GM18951 (cell line): ENCODE results near the gene CREBZF.
A peak's percentile ranks its signal among the peaks of the same experiment; 100 is the strongest.

Source experiments
- POLR2A ChIP-seq: IDR thresholded peaks from 4 replicates; pipeline ENCODE4 v1.6.1; 2011; ENCODE audit warnings: mild to moderate bottlenecking; ENCODE audit not compliant: insufficient read length, insufficient read depth; ENCODE audit errors: extremely low read depth
- in situ Hi-C: fragments of 300-500 bp; cut with MboI; formaldehyde crosslinking; loops from one replicate; pipeline ENCODE4 v1.12.0; 2022; ENCODE audit warnings: low sequenced_read_pairs, mixed read lengths, inconsistent platforms; ENCODE audit not compliant: unreplicated experiment

CREBZF gene, protein sequence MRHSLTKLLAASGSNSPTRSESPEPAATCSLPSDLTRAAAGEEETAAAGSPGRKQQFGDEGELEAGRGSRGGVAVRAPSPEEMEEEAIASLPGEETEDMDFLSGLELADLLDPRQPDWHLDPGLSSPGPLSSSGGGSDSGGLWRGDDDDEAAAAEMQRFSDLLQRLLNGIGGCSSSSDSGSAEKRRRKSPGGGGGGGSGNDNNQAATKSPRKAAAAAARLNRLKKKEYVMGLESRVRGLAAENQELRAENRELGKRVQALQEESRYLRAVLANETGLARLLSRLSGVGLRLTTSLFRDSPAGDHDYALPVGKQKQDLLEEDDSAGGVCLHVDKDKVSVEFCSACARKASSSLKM

DNA sequence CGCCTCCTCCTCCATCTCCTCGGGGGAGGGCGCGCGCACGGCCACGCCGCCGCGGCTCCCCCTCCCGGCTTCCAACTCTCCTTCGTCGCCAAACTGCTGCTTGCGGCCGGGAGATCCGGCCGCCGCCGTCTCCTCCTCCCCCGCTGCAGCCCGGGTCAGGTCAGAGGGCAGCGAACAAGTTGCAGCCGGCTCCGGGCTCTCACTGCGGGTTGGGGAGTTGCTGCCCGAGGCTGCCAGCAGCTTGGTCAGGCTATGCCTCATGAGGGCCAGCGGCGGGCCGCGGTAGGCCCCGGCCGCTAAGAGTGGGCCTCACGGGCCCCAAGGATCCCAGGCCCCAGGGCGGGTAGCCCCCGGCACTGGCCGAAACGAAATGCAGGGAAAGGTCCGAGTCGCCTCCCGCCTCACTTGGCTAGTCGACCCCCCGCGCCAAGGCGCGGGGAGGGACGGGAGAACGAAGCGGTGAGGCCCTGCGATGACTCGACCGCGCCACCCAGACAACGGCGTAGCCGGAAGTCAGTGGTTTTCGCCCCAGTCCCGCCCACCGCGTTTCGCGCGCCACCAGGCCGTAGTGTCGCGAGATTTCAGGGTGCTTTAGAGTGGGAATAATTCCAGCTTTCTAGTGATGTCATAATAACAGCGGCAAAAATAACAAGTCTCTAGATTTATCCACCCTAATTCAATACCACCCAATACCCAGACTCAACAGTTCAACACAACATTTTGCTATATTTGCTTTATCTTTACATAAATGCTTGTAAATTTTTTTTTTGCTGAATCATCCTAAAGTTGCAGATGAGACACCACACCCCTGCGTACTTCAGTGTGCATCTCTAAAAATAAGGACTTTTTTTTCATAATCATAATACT is at the start of gene CREBZF:
CREBZF (minus strand) TSS at position 515 of the 867 bp plus-strand sequence; CDS start at position 261, 254 bp downstream.
- in situ Hi-C loops = no loop called here
- TF ChIP-seq POLR2A = peak; percentile 94

DNA sequence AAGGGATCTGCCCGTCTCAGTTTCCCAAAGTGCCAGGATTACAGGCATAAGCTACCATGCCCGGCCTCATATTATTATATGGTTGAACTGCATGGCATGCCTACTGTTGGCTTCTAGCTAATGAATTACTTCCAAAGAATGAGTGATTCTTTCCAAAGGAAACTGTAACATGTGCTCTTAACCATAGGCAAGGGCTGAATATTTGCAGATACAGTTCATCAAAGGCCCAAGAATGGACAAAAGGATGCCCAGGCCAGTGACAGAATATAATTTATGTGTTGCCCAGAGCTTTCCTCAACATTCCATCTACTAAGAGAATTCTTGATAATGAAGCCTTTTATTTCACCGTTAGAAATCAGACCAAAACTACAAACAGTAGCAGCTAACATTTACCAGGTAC is 48.0 kb upstream of the CREBZF start:
- no peak for TF ChIP-seq POLR2A
- in situ Hi-C loops = no loop called here

DNA sequence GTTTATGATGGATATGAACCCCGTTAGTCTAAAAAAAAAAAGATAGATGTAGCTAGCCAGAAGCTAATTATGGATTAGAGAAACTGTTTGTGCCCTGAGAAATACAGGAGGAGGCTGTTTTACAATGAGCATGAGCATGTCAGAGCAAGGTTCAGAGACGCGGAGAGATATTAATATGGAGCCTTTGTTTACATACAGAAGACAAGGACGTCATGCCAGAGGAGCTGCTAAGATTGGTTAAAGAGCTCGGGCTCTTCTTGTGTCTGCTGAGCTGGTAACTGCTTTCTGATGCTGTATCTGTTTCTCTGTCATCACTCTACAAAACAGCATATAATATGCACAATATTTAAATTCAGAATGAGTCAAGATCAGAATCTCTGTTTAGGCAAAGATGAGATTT is 46.0 kb upstream of the CREBZF start:
- in situ Hi-C loops = no loop called here
- no peak for TF ChIP-seq POLR2A

DNA sequence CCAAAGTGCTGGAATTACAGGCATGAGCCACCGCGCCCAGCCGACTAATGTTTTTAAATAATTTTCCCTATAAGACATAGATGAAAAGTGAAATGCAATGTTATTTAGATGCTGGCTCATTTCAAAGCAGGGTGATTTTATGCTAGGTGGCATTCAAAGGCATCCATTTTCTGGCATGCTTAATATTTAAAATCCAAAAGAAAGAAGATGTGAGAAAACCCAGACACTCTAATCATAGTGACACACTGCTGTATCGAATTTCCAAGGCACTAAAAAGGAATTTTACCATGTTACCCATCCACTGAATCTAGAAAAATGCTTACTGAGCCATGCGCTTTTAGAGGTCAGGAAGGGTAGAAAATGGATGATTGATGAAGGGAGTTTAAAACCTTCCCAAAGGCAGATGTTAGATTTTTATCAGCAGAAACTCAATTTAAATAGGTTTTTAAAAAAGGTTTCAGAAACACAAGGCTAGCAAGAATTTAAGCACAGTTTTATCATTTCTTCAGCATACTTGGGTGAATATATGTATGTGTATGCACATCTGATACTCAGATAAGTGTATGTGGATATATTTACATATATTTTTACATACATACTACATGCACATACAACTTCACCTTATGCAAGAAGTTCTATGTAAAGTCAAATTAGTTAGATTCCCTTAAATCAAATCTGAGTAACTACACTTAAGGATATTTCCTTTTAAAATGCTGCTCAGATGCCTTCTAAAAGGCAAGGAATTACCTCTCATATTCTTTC is 45.2 kb upstream of the CREBZF start:
- in situ Hi-C loops = no loop called here
- no peak for TF ChIP-seq POLR2A

DNA sequence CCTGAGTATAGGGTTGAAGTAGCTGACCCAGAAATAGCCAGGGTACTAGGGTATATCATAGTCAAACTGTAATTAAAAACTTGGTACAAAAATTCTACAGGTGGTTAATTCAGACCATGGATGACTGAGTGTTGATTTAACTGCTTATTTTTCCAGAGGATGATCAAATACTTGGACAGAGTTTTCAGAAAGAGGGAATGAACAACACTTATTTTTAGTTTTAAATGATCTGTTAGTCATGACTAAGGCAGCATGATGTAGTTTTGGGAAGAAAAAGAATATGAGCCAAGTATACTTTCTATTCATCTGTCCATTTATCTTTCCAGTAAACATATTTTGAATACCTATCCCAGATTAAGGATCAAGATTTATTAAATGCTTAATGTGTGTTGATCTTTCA is 40.9 kb upstream of the CREBZF start:
- no peak for TF ChIP-seq POLR2A
- in situ Hi-C loops = no loop called here

DNA sequence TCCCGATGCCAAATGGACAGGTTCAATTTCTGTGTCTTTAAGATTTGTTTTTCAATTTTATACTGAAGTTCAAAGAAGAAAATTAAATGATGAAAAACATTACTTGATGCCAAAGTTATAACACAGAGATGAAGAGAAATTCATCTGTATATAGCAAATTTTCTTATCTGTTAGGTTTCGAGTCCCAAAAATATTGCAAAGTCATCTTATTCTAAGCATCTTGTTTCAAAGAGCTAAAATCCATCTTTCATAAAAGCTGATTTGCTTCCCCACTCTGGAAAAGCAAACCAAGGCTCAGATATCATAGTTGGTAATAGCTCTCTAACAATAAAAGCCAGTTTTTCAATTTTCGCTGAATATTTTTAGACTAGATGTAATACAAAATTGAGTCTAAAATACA is 40.0 kb upstream of the CREBZF start:
- in situ Hi-C loops = no loop called here

DNA sequence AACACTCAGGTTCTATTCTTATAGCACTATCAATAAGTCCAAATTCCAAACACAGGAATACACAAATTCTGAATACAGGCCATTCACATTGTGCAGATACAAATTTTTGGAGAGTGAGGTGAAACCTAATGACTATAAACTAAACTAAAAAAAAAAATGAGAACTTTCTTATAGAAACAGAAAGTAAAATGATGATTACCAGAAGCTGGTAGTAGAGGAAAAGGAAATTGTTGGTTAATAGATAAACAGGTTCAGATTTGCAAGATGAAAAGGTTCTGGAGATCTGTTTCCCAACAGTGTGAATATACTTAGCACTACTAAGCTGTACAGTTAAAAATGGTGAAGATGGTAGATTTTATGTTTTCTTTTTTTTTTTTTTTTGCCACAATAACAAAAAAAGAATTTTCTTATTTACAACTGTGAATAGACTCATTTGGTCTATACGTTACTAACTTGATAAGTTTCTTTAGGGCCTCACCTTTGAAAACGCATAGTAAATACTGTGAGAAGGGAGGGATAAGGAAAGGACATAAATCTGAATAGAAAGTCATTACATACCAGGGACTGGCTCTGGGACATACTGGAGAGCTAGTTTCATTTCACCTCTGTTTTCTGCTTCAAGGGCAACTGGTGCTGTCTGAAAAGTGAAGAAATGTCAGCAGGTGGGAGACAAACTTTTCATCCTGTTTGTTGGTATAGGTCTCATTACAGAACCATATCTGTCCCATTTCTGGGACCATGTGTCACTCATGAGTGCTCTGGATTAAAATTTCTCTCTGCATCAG is 35.2 kb upstream of the CREBZF start:
- in situ Hi-C loops = no loop called here
- no peak for TF ChIP-seq POLR2A

More for the DNA sequence above, 40.0 kb upstream of the CREBZF start:
- no peak for TF ChIP-seq POLR2A

DNA sequence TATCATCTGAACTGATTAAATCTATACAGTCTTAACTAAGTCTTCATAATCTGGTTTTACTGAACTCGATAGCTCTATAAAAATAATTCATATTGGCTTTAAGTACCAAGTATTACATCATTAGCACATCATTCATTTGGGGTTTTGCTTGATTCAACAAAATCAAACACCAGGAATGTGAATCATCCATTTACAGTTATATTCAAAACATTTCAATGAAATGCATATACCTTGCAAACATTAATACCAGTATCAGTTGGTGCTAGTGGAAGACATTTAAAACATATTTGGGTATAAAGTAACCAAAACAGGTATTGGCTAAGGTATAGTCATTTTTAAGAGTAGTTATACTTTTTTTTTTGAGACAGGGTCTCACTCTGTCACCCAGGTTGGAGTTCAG is 33.3 kb upstream of the CREBZF start:
- TF ChIP-seq POLR2A = no peak
- in situ Hi-C loops = no loop called here

DNA sequence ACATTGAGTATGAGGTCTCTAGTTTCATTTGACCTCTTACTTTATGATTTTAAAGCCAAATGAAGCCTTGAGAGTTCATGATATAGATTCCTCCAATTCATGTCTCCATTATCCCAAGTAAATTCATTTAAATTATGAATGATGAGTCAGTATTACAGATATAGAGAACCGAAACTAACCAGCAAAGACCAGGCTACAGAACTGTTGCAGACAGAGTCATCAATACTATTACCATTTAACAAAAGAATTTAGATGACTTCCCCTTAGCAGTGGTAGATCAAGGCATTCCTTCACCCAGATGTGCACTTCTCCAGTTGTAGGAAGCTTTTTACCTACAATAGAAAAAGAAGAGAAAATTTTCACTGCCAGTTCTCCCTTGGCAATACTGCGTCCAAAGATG is 32.8 kb upstream of the CREBZF start:
- no peak for TF ChIP-seq POLR2A
- in situ Hi-C loops = no loop called here

DNA sequence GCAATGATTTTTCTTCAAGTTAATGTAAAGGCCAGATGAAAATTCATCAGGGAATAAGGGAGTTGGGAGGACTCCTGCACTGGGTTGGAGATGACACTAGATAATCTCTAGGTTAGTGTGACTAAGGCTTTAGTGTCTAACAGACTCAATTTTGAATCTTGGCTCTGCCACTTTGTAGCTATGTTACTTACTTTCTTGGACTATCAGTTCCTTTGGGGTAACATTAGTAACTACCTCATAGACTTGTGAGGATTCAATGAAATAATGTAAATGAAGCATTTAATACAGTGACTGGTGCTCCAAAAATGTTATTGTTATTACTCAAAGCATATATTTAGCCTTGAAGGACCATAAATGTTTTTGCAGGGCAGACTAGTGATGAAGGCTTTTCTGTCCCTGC is 30.6 kb upstream of the CREBZF start:
- in situ Hi-C loops = no loop called here
- no peak for TF ChIP-seq POLR2A

DNA sequence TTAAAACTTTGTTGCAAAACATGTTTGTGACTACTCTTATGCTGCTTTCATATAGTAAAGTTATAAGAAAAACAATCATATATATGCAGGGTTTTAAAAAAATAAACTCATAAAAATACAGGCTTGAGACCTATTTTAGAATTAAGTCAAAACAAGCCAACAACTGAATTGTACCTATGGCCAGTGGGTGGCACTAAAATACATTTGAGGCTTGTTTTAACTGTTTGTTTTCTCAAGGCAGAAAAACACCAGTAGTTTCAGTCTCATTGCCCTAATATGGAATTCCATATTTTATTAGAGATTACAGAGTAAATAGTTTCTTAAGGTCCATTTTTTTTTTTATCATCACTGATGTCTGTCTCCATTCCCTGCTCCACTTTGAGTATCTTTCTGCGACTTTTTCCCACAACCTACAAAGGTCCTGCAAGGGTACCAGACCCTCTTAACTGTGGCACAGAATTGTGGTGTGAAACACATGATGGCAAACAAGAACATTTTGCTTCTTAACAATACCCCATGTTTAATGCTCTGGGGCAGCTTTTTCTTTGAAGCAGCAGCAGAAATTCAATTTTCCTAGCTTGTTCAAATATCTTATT is 29.6 kb upstream of the CREBZF start:
- in situ Hi-C loops = no loop called here
- TF ChIP-seq POLR2A = no peak

DNA sequence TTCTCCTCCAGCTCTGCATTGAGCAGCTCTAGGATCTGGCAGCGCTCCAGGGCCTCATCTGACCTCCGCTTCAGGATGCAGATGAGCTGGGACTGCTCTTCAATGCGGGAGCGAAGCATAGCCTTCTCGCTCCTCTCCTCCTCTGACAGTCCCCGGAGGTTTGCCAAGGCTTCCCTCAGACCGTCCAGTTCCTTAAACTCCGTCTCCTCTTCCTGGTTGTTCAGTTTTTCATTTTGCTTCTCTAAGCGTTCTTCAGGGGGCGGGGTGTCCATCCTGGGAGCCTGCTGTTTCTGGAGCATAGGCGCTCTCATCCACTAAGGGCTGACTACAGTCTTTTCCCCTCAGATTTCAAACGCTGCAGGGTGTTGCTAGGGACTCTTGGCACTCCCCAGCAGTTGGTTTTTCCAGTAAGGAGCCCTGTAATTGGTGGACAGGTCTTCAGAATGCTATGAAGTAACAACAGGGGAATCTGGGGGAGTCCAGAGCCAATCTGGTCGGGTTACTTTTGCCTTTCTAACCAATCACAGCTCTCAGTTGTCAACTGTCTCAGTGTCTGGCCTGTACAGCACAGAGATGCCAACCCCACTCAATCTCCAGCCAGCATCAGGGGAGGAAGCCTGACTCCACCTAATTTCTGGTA is 21.0 kb upstream of the CREBZF start, which contains the start of gene CCDC89:
CCDC89 (minus strand) TSS at position 376 of the 640 bp plus-strand sequence; CDS start at position 311, 65 bp downstream.
- in situ Hi-C loops = no loop called here
- TF ChIP-seq POLR2A = no peak
